Right lobe of liver (tissue), 6 donors: Measurements from ENCODE around the gene EHMT2. TPM values are rescaled to one million over a fixed set of nuclear protein-coding genes. Genes with fewer than 3 reads are reported as not detected.

Experiments
- ATAC-seq, 4 donors: fragments of 200-7000 bp; cut with Tn5 transposase; one replicate each; pipeline ENCODE4 v1.9.1; 2020; ENCODE audit warnings: mild to moderate bottlenecking in 4 of 4, moderate library complexity in 4 of 4
- DNase-seq, 3 donors: peaks; one replicate each; pipeline ENCODE4 v3.0.0-alpha.2; 2020
- H3K27ac ChIP-seq, 3 donors: fragments of 200-600 bp; one replicate each; pipeline ENCODE4 v1.8.0; 2022
- H3K27me3 ChIP-seq, 2 donors: fragments of 200-600 bp; one replicate each; pipeline ENCODE4 v1.8.0; 2022
- H3K36me3 ChIP-seq, 4 donors: fragments of 200-600 bp; sonication (generic) in 1 of 4; one replicate each; pipeline versions ENCODE4 v1.5.1 to v1.8.0; 2017 to 2022; ENCODE audit warnings: control low read depth in 1 of 4
- H3K4me1 ChIP-seq, 4 donors: fragments of 200-600 bp; sonication (generic) in 1 of 4; one replicate each; pipeline versions ENCODE4 v1.5.1 to v1.8.0; 2017 to 2022; ENCODE audit warnings: control low read depth in 1 of 4
- H3K4me3 ChIP-seq, 3 donors: fragments of 200-600 bp; one replicate each; pipeline ENCODE4 v1.8.0; 2022
- H3K9me3 ChIP-seq, 4 donors: fragments of 200-600 bp; sonication (generic) in 1 of 4; one replicate each; pipeline versions ENCODE4 v1.5.1 to v1.8.0; 2017 to 2022; ENCODE audit warnings: control low read depth in 1 of 4
- POLR2A ChIP-seq: fragments of 450-650 bp; IDR thresholded peaks from one replicate; pipeline ENCODE4 v1.6.1; 2017; ENCODE audit warnings: antibody characterized with exemption, mild to moderate bottlenecking
- WGBS: methylation state at CpG from one replicate; pipeline ENCODE4 v1.1.6; 2018; ENCODE audit warnings: low coverage, low lambda C conversion rate; ENCODE audit not compliant: insufficient coverage; ENCODE audit errors: missing lambda C conversion rate; 5-methylcytosine and 5-hydroxymethylcytosine counted together
- intact Hi-C, 2 donors: fragments of 100-400 bp; cut with DNase I; formaldehyde crosslinking; loops; one replicate each; pipeline versions ENCODE4 v1.11.2 to v1.14.1; 2022
- total RNA-seq, 6 experiments: library from RNA; depleted of rRNA in 2 of 6; stranded (reverse); fragments of >200 nt in 2 of 6; fragmentation: NEBNext Ultra II Directional in 3 of 6; extraction: Animal tissue kit (Norgen Biotek cat#: 25700) in 3 of 6; gene quantifications; one replicate each; pipeline versions ENCODE4 v1.1.0 to v1.2.4, GENCODE V29; 2016 to 2023
- TF ChIP-seq, protein P1 (sequence below), 4 donors: fragments of 200-600 bp in 3 of 4; fragments of 450-650 bp in 1 of 4; IDR thresholded peaks; one replicate each; pipeline versions ENCODE4 v1.5.1 to v1.8.0; 2016 to 2022; ENCODE audit warnings: antibody characterized with exemption in 4 of 4, mild to moderate bottlenecking in 2 of 4
- donor health status: DM: no; HTN: yes; CAD: no.
- donor health status: DM: no; HTN: no; CAD: no.
- donor health status: DM: no; HTN: no; CAD: no.
- donor health status: DM: no; HTN: yes; CAD: no.
- donor health status: DM: no; HTN: yes; CAD: no.

EHMT2 gene
- total RNA-seq, 6 experiments from 2014 or later = 10.7 to 20.1 (median 13.3) TPM

DNA sequence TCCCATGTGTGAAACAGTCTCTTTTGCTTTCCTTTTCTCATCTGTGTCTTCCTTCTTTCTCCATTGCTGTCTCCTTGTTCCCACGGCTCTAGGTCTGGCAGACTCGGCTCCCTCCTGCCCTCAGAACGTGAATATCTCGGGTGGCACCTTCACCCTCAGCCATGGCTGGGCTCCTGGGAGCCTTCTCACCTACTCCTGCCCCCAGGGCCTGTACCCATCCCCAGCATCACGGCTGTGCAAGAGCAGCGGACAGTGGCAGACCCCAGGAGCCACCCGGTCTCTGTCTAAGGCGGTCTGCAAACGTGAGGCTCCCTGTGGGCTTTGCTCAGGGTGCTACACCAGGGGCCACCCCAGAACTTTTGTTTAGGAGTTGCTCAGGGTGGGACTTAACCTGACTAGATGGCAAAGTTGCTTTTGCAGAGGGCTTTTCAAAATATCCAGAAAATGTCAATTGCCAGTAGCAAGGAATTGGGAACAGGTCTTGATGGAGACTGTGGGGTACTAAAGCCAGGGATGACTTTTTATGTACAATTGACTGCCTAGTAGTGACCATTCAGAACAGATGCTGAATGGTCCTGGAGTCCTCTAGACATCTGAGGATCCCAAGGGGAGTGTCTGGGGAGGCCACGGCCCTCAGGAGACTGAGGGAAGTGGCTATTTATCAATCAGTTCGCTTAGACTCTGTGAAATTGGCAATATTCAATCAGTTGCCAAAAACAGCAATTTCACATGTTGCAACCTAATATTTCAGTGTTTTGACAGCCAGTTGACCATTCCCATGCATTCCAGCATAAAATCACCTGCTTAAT lies 30.6 kb upstream of the EHMT2 start:
- intact Hi-C loops = no loop called here
- no peaks in the 10 kb centered on the region for H3K36me3 ChIP-seq
- no peaks in the 10 kb centered on the region for H3K27me3 ChIP-seq
- peak; percentile 7 to 33 (median 24) for ATAC-seq
- no peaks in the 10 kb centered on the region for H3K9me3 ChIP-seq
- 17% methylated on average over 7 of the region's 11 CpGs for WGBS
- H3K27ac ChIP-seq = peak overlapping the region; percentile 86 to 88 (median 87)
- peak overlapping the region; percentile 58 to 88 (median 78) for H3K4me3 ChIP-seq
- no peak for DNase-seq
- peaks cover 0 to 31% (median 7%) of the 10 kb centered on the region in 4 donors for H3K4me1 ChIP-seq
- TF ChIP-seq, protein P1, sequence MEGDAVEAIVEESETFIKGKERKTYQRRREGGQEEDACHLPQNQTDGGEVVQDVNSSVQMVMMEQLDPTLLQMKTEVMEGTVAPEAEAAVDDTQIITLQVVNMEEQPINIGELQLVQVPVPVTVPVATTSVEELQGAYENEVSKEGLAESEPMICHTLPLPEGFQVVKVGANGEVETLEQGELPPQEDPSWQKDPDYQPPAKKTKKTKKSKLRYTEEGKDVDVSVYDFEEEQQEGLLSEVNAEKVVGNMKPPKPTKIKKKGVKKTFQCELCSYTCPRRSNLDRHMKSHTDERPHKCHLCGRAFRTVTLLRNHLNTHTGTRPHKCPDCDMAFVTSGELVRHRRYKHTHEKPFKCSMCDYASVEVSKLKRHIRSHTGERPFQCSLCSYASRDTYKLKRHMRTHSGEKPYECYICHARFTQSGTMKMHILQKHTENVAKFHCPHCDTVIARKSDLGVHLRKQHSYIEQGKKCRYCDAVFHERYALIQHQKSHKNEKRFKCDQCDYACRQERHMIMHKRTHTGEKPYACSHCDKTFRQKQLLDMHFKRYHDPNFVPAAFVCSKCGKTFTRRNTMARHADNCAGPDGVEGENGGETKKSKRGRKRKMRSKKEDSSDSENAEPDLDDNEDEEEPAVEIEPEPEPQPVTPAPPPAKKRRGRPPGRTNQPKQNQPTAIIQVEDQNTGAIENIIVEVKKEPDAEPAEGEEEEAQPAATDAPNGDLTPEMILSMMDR (IDR thresholded peaks at IDR 0.05) = no peak
- TF ChIP-seq POLR2A = no peak

DNA sequence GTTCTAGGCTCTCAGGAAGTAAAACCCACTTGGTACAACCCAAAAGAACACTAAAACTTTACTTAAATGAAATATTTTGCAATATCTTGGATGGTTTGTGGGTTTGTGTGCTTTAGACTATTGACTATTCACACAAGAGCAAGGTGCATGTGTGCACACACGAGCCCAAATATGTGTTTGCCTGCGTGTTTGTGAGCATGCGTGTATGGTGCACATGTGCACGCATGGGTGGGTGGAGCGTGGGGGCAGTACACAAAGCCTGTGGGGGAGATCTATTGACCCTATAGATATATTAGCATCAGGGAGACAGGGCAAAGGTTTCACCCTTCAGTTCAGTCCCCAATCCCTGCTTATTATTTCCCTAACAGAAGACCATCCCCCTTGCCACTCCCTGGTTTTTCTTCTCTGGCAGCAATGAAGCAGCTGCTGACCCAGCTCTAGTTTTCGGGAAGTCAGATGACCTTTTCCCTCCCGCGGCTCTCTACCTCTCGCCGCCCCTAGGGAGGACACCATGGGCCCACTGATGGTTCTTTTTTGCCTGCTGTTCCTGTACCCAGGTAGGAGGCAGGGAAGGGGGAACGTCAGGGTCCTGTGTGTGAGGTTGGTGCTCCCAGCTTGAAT lies 29.9 kb upstream of the EHMT2 start, which contains the start of gene C2:
Gene C2, plus strand, starts transcription at position 476 of the 621 bp plus-strand sequence. Its CDS starts 36 bp downstream, at position 512.
- intact Hi-C loops = no loop called here
- H3K36me3 ChIP-seq = no peaks in the 10 kb centered on the region
- H3K9me3 ChIP-seq = no peaks in the 10 kb centered on the region
- H3K4me3 ChIP-seq = peak within 1 kb of the TSS; percentile 58 to 88 (median 78)
- WGBS = 21% methylated on average over 11 of the region's 11 CpGs
- peak within 1 kb of the TSS; percentile 86 to 88 (median 87) for H3K27ac ChIP-seq
- peak; percentile 59 for TF ChIP-seq POLR2A
- TF ChIP-seq, protein P1 (IDR thresholded peaks at IDR 0.05) = no peak
- DNase-seq (peak; percentile 83 to 89 (median 89)), ATAC-seq (peak; percentile 79 to 92 (median 86))
- H3K27me3 ChIP-seq = no peaks in the 10 kb centered on the region
- peaks cover 0 to 31% (median 7%) of the 10 kb centered on the region in 4 donors for H3K4me1 ChIP-seq

DNA sequence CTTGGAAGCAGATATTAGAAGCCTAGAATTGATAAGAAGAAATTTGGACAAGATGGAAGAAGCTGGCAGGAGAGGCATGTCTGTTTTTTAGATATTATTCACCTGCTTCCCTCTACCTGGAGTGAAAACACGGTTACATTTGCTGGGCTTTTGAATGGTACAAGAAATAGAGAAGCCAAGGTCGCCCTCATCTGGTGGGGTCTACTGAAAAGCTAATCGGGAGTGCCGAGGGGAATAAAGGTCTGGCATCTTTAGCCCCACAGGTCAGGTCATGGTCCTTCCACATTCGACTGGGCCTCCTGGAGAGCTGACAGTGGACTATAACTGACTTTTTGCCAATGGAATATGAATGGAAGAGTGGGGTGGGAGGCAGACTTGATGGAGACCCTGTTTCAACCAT lies 25.4 kb upstream of the EHMT2 start:
- peaks cover 0 to 7% (median 3%) of the 10 kb centered on the region in 4 donors for H3K4me1 ChIP-seq
- TF ChIP-seq, protein P1 (IDR thresholded peaks at IDR 0.05) = peak; percentile 12 to 34 (median 30)
- no peak for TF ChIP-seq POLR2A
- H3K36me3 ChIP-seq = no peaks in the 10 kb centered on the region
- 5% methylated on average over 5 of the region's 5 CpGs for WGBS
- H3K4me3 ChIP-seq = no peak overlapping the region
- intact Hi-C loops = no loop called here
- no peak overlapping the region for H3K27ac ChIP-seq
- no peaks in the 10 kb centered on the region for H3K27me3 ChIP-seq
- peak in 1 of 3 donors; percentile 58 for DNase-seq
- peak; percentile 29 to 56 (median 34) for ATAC-seq
- H3K9me3 ChIP-seq = no peaks in the 10 kb centered on the region

DNA sequence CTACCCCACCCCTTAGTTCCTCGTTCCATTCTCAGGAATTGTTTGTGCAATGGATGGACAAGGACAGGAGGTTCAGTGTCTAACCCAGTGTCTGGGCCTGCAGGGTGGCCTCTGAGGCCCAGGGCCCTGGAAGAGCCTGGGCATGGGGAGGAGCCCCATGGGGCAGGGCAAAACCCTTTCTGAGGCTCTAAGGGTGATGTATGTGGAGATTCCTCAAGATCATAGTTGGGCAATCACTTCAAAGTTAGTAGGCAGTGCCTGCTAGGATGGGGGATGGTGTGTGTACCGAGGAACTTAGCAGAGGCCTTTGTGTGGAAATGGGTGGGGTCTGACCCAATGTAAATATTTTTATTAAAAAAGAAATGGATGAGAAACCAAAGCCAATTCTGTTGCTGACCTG lies 23.3 kb upstream of the EHMT2 start:
- no peaks in the 10 kb centered on the region for H3K4me1 ChIP-seq
- H3K4me3 ChIP-seq = no peak overlapping the region
- DNase-seq (no peak), ATAC-seq (no peak)
- H3K27ac ChIP-seq = no peak overlapping the region
- H3K9me3 ChIP-seq = no peaks in the 10 kb centered on the region
- no peaks in the 10 kb centered on the region for H3K36me3 ChIP-seq
- WGBS = 72% methylated on average over 2 of the region's 2 CpGs
- TF ChIP-seq, protein P1 (IDR thresholded peaks at IDR 0.05) = no peak
- no peak for TF ChIP-seq POLR2A
- no peaks in the 10 kb centered on the region for H3K27me3 ChIP-seq
- intact Hi-C loops = no loop called here
